ENCODE results near the gene KRTAP10-7.

GRCh38 chr21:44626262-44626661 is 25.9 kb downstream of the KRTAP10-7 start:
- TF ChIP-seq CTCF (conservative IDR thresholded peaks at IDR 0.05; ENCODE audit: low read depth in 2 of 2) (no peak), POLR2AphosphoS5 (IDR thresholded peaks at IDR 0.05; ENCODE audit: low read depth) (no peak), ZNF331 (CRISPR knock-in tag; IDR thresholded peaks at IDR 0.05; ENCODE audit: low read depth) (no peak), NANOG (IDR thresholded peaks at IDR 0.05; ENCODE audit: borderline replicate concordance) (no peak), REST (IDR thresholded peaks at IDR 0.05; ENCODE audit: unreplicated experiment) (no peak), JUNB (IDR thresholded peaks at IDR 0.05; ENCODE audit: unreplicated experiment) (no peak), ZNF114 (CRISPR knock-in tag; IDR thresholded peaks at IDR 0.05) (no peak), EZH2phosphoT487 (IDR thresholded peaks at IDR 0.05; ENCODE audit: unreplicated experiment) (no peak), EZH2 (IDR thresholded peaks at IDR 0.05; ENCODE audit: low read depth, unreplicated experiment) (no peak), CREB1 (CRISPR knock-in tag; IDR thresholded peaks at IDR 0.05; ENCODE audit: low read depth) (no peak), STAT1 (IDR thresholded peaks at IDR 0.05; ENCODE audit: unreplicated experiment) (no peak)
